Prostate gland (tissue), 2 donors: ENCODE data around the gene RMDN3. TPM values are rescaled to one million over a fixed set of nuclear protein-coding genes. Genes with fewer than 3 reads are reported as not detected.
A peak's percentile ranks its signal among the peaks of the same experiment; 100 is the strongest.

Experiments used
- DNase-seq: peaks from one replicate; pipeline ENCODE4 v3.0.0-alpha.2; 2019; ENCODE audit warnings: low spot score
- H3K27ac ChIP-seq, 2 donors: fragments of 200-600 bp; sonication (generic); 2 replicates each; pipeline ENCODE4 v1.5.1; 2017 to 2019
- H3K27me3 ChIP-seq: fragments of 200-600 bp; sonication (generic); replicated peaks from 2 replicates; pipeline ENCODE4 v1.5.1; 2019; ENCODE audit not compliant: insufficient read depth
- H3K36me3 ChIP-seq, 2 donors: fragments of 200-600 bp; sonication (generic); 1 replicate in 1 of 2; 2 replicates in 1 of 2; pipeline versions ENCODE4 v1.5.1 to v1.8.1; 2017 to 2019
- H3K4me1 ChIP-seq: fragments of 200-600 bp; sonication (generic); replicated peaks from 2 replicates; pipeline ENCODE4 v1.5.1; 2019
- H3K4me3 ChIP-seq, 2 donors: fragments of 200-600 bp; sonication (generic); 2 replicates each; pipeline ENCODE4 v1.5.1; 2017 to 2019
- H3K9me3 ChIP-seq: fragments of 200-600 bp; sonication (generic); 2 replicates; pipeline ENCODE4 v1.5.1; 2017
- CTCF ChIP-seq, 4 experiments: fragments of 200-600 bp in 2 of 4; fragments of 450-650 bp in 2 of 4; sonication (generic) in 2 of 4; IDR thresholded peaks; 1 replicate in 3 of 4; 2 replicates in 1 of 4; pipeline ENCODE4 v1.5.1; 2016 to 2019; ENCODE audit warnings: antibody characterized with exemption in 4 of 4, mild to moderate bottlenecking in 2 of 4, moderate library complexity in 2 of 4
- POLR2A ChIP-seq: fragments of 450-650 bp; IDR thresholded peaks from one replicate; pipeline ENCODE4 v1.6.1; 2016; ENCODE audit warnings: antibody characterized with exemption, mild to moderate bottlenecking
- POLR2AphosphoS5 ChIP-seq: sonication (generic); formaldehyde crosslinking; IDR thresholded peaks from one replicate; pipeline ENCODE4 v1.6.1; 2017; ENCODE audit warnings: antibody characterized with exemption
- WGBS: methylation state at CpG from one replicate; pipeline ENCODE4 v1.1.5; 2018; 5-methylcytosine and 5-hydroxymethylcytosine counted together
- intact Hi-C: fragments of 100-400 bp; cut with DNase I; formaldehyde crosslinking; loops from one replicate; pipeline ENCODE4 v1.14.2; 2022
- total RNA-seq, 2 donors: library from RNA; depleted of rRNA; stranded (reverse); fragments of >200 nt; gene quantifications; one replicate each; pipeline ENCODE4 v1.1.0, GENCODE V29; 2016

The RMDN3 gene
- total RNA-seq, 2 donors from 2014 or later: 28.2 to 31.9 TPM

- Histone ChIP-seq H3K36me3 (no peaks in the 10 kb centered on the region), H3K9me3 (no peaks in the 10 kb centered on the region)
Observed at GRCh38 chr15:40737048-40737447, 18.0 kb downstream of the RMDN3 start.

GRCh38 chr15:40736575-40736974 is 18.5 kb downstream of the RMDN3 start:
- Histone ChIP-seq H3K4me1 (peaks cover 5% of the 10 kb centered on the region), H3K27me3 (no peaks in the 10 kb centered on the region), H3K9me3 (no peaks in the 10 kb centered on the region), H3K27ac (peak overlapping the region; percentile 39 to 68), H3K4me3 (no peak overlapping the region), H3K36me3 (no peaks in the 10 kb centered on the region)
- DNase-seq: no peak
- intact Hi-C loops: no loop called here
- TF ChIP-seq POLR2A (no peak), CTCF (IDR thresholded peaks at IDR 0.05) (no peak), POLR2AphosphoS5 (no peak)
- WGBS: 87% methylated on average over 4 of the region's 4 CpGs

More at GRCh38 chr15:40737048-40737447, 18.0 kb downstream of the RMDN3 start:
- Histone ChIP-seq H3K27ac (peak overlapping the region; percentile 39 to 68), H3K27me3 (no peaks in the 10 kb centered on the region), H3K4me3 (no peak overlapping the region), H3K4me1 (peaks cover 5% of the 10 kb centered on the region)
- peak; percentile 19 for DNase-seq
- intact Hi-C loops: no loop called here
- WGBS: 64% methylated on average over 3 of the region's 3 CpGs
- no peak for TF ChIP-seq POLR2A
- peak; percentile 77 for TF ChIP-seq POLR2AphosphoS5
- no peak for TF ChIP-seq CTCF (IDR thresholded peaks at IDR 0.05)

GRCh38 chr15:40731034-40731433 is 24.0 kb downstream of the RMDN3 start:
- 82% methylated on average over 3 of the region's 3 CpGs for WGBS

GRCh38 chr15:40723919-40724318 is 31.1 kb downstream of the RMDN3 start:
- WGBS: 45% methylated on average over 2 of the region's 2 CpGs
- Histone ChIP-seq H3K4me3 (no peak overlapping the region), H3K9me3 (no peaks in the 10 kb centered on the region), H3K27me3 (no peaks in the 10 kb centered on the region), H3K36me3 (no peaks in the 10 kb centered on the region), H3K27ac (no peak overlapping the region), H3K4me1 (no peaks in the 10 kb centered on the region)
- TF ChIP-seq POLR2A (no peak), CTCF (IDR thresholded peaks at IDR 0.05) (no peak), POLR2AphosphoS5 (no peak)
- no peak for DNase-seq
- intact Hi-C loops: no loop called here

More at GRCh38 chr15:40731034-40731433, 24.0 kb downstream of the RMDN3 start:
- no peak for DNase-seq
- Histone ChIP-seq H3K9me3 (no peaks in the 10 kb centered on the region), H3K4me1 (no peaks in the 10 kb centered on the region), H3K27ac (no peak overlapping the region), H3K4me3 (no peak overlapping the region), H3K27me3 (no peaks in the 10 kb centered on the region), H3K36me3 (no peaks in the 10 kb centered on the region)
- no peak for TF ChIP-seq POLR2A
- TF ChIP-seq POLR2AphosphoS5: no peak
- intact Hi-C loops: no loop called here

- H3K4me1 ChIP-seq: no peaks in the 10 kb centered on the region
- TF ChIP-seq CTCF (IDR thresholded peaks at IDR 0.05) (no peak), POLR2AphosphoS5 (no peak), POLR2A (no peak)
- no peak overlapping the region for H3K4me3 ChIP-seq
- intact Hi-C loops: no loop called here
- WGBS: 87% methylated on average over 2 of the region's 2 CpGs
- H3K36me3 ChIP-seq: no peaks in the 10 kb centered on the region
- no peaks in the 10 kb centered on the region for H3K27me3 ChIP-seq
- H3K27ac ChIP-seq: no peak overlapping the region
- H3K9me3 ChIP-seq: no peaks in the 10 kb centered on the region
- DNase-seq: no peak
Observed at GRCh38 chr15:40722934-40723333, 32.1 kb downstream of the RMDN3 start.
